Uterus (tissue), 2 donors: ENCODE data around the gene S100A11.

ENCODE experiments used
- CTCF ChIP-seq, 4 experiments: fragments of 200-600 bp in 2 of 4; fragments of 450-650 bp in 2 of 4; sonication (generic) in 2 of 4; IDR thresholded peaks; one replicate each; pipeline ENCODE4 v1.5.1; 2016 to 2019; ENCODE audit warnings: antibody characterized with exemption in 4 of 4, mild to moderate bottlenecking in 2 of 4, moderate library complexity in 1 of 4
- POLR2A ChIP-seq, 2 donors: fragments of 450-650 bp; IDR thresholded peaks; one replicate each; pipeline ENCODE4 v1.6.1; 2016; ENCODE audit warnings: antibody characterized with exemption in 2 of 2, mild to moderate bottlenecking in 1 of 2, moderate library complexity in 1 of 2

GRCh38 chr1:152009691-152010090, 27.1 kb downstream of the S100A11 start:
- TF ChIP-seq CTCF (IDR thresholded peaks at IDR 0.05) (no peak), POLR2A (IDR thresholded peaks at IDR 0.05) (no peak)
